Left forelimb (tissue), 1 donor: ENCODE measurements around the gene LSM14B.

Experiments
- DNase-seq: peaks from one replicate; pipeline ENCODE4 v3.0.0-alpha.2; 2018; ENCODE audit warnings: low spot score

LSM14B gene

DNA sequence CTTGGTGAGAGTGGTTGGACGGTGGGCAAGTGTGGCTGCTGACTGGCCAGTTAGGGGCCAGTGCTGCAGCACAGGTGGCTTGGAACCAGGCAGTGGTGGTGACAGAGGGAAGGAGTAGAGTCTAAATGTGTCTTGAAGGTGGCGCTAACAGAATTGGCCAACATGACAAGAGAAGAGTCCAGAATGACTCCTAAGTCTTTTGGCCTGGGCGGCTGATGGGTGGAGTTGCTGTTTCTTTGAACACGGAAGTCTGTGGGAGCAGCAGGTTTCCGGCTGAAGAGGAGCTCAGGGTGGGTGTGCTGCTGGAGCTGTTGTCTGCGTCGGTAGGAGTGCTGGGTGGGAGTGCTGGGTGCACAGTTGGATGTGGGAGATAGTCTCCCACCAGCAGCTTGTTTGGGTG lies 10.1 kb downstream of the LSM14B start:
- DNase-seq, result no peak

DNA sequence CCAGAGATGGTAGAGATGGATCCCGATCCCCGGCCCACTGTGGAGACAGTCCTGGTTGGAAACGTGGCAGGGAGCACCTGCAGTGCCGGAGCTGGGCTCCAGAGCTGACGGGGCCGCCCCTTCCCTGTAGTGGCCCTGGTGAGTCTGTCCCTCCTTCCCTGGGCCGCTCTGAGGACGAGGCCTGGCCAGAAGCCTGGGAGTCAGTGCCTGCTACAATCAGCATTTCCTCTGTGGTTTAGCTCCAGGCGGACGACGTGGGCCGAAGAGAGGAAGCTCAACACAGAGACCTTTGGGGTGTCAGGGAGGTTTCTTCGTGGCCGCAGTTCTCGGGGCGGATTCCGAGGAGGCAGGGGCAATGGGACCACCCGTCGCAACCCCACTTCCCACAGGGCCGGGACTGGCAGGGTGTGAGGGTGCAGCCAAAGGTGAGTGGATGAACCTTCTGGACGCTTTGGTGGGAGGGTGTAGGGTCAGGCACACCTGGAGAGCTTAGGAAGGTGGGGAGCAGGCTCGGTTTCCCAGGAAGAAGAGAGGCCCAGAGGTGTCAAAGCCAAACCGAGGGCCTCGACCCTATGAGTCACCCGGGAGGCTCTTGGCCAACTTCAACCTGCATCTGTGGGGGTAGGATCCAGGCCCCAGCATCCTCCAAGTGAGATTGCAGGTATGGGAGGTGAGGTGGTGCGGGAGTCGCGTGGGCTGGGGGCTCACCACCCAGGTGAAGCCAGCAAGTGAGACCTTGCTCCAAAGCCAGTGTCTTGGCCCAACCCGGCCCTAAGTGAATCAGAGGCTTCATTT lies 11.0 kb downstream of the LSM14B start:
- no peak for DNase-seq

DNA sequence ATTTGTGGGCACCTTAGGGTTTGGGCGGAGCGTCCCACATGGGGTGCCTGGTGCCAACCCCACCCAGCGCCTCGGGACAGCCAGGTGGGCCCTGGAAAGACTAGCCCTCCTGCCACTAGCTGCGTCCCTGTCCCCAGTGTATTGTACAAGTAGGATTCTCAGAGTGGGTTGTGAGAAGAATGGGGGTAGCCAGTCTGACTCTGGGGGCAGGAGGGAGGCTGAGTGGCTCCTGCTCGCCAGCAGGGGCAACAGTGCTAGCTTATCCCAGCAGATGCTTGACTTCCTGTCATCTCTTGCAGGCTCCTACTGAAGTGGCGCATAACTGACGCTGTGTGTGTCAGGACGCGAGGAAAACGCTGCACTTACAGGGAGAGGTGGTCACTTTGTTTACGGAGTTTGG lies 11.6 kb downstream of the LSM14B start:
- no peak for DNase-seq

DNA sequence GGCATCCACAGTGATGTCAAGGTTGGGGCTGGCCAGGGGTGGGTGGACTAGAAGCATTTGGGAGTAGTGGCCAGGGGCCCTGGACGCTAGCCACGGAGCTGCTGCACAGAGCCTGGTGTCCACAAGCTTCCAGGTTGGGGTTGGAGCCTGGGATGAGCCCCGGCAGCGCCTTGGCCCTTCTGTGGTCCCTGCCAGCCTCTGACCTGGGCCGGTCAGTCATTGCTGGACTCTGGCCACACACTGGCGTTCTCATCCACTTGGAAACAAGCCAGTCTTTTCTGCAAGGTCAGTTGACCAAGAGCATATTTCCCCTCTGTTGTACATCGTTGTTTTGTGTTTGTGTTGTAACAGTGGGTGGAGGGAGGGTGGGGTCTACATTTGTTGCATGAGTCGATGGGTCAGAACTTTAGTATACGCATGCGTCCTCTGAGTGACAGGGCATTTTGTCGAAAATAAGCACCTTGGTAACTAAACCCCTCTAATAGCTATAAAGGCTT lies 12.5 kb downstream of the LSM14B start:
- DNase-seq, result no peak

DNA sequence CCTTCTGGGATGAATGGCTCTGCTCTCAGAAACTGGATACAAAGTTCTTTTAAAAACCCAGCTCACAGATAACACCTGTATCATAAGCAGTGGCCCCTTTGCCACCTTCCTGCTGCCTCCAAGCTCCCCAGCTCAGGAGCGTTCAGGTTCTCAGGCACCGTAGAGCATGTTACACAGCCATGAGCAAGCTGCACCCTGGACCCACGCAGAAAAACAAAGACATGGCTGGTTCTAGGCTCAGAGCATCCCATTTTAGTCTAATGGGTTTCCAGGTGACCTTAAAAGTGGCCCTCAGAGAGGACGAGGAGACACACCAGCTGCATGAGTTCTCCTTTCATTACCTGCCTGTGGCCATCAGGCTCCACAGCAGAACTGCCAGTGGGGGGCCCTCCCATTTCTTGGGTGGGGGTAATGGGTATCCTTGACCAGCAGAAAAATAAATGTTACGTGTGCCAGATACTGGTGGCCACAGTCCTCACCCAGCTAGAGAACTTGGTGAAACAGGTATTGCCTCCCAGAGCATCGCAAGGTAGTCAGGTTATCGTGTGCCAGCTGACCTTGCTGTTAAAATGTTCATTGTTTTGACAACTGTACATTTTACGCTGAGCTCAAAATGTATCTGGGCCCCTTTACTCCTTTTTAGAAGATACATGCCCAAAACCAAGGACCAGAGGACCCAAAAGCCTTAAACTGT lies 13.4 kb downstream of the LSM14B start:
- no peak for DNase-seq

DNA sequence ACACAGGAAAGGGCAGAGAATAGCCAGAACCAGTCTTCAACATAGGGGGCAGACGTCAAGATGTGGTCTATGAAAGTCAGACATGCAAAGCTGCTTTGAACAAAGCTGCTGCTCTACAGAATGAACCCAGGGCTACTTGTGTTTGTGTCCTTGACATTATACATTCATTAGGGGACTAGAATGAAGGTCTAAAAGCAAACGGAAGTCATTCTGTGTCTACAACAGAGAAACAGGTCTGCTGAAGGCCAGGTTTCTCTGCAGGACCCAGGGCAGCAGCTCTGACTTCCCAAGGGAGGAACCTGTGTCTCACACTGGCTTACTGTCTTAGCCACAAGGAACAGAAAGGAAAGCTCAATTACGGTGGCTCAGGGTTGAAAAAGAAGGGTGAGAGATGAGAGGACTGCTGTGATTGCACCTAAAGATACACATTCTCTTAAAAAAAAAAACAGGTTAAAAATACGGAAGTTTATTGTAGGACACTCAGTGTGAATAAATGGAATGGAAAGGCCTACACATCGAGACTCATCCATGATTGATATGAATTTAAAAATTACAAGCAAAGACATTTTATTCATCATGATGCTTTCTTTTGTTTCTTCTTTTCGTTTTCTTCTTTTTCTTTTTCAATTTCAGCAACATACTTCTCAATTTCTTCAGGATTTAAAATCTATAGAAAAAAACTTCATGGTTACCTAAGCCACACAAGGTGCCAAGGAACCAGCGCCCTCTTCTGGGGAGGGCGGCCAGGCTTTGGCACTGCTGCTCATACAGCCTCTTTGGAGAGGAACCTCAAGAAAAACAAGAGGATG lies 14.2 kb downstream of the LSM14B start:
- no peak for DNase-seq

DNA sequence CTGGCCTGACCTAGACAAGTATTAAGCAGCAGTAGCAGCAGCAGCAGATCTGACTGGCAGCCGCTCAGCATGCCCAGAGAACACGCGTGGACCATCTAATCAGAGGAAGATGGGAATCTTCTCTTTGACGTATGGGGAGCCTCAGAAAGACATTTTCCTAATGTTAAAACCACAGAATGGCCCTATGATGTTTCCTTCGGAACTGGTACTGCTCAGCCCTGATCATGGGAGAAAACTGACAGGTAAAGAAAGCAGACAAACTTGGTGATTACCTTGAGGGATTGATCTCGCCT lies 14.8 kb downstream of the LSM14B start:
- DNase-seq, result no peak

DNA sequence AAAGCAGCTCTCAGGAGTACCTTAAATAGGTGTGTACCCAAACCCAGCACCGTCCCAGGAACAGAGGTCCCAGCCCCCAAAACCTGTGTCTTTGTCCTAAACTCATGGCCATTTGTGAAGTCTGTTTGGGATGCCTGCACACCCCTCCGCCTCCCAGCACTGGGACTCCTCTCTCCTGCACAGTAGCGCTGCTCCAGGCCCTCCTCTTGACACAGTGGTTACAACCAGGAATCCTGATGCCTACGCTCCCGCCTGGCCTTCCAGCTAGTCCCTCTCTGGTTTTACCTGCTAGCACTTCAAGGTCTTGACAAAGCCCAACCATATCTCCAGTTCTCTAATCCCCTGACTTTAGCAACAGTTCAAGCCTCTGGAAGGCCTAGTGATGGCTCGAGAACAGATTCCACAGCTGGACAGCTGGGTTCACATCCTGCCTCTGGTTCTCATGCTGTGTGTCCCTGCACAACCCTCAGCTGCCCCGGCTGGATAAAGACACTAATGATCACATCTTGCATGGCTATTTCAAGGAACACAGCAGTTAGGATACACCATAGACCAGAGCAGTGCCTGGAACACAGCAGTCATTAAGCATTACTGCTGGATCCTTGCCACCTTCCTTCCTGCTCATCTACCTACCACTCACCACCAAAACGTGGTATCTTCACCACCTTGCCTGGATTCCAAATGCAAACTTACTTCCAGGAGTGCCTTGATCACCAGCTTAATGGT lies 15.4 kb downstream of the LSM14B start:
- no peak for DNase-seq

DNA sequence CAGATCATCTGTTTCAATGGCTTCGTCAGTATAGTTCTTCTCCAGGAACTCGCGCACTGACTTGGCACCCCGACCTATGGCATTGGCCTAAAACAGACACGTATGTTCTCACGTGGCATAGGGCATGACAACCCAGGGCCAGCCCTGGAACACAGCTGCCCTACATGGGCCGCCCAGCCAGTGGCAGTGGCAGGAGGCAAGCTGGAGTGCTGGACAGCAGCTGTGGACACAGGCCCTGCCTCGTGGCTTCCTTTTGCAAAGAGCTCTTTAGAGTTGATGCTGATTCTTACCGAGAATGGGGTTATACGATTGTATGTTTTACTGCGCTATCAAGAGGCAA lies 15.9 kb downstream of the LSM14B start:
- no peak for DNase-seq

DNA sequence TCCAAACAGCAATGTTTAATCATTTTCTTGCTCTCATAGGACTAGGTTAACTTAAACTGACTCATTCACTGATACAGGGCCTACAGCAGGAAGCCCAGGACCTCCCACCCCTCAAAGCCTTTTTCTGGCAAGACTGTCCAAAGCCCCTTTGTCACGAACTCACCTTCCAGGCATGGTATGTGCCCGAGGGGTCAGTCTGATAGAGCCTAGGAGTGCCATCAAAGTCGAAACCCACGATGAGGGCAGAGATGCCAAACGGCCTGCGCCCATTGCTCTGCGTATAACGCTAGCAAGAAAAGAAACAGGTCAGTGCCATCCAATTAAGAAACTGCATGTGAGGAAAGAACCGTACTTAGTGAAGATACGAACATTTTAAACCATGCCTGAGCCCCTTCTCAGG lies 16.6 kb downstream of the LSM14B start:
- no peak for DNase-seq

DNA sequence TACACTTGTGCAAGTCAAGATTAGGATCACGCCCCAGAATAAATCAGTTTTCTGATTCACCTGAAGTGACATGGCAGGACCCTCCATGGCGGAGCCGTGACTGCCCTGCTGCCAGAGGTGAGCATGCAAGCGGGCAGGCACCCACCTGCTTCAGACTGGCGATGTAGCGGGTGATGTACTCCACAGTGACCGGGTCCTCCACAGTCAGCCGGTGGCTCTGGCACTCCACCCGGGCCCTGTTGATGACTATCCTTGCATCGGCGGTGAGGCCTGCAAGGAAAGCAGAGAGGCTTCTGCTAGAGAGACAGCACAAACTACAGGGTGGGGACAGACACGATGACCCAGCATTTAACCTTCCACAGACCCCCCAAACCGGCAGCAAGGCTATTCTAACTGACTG lies 17.4 kb downstream of the LSM14B start:
- DNase-seq, result no peak

DNA sequence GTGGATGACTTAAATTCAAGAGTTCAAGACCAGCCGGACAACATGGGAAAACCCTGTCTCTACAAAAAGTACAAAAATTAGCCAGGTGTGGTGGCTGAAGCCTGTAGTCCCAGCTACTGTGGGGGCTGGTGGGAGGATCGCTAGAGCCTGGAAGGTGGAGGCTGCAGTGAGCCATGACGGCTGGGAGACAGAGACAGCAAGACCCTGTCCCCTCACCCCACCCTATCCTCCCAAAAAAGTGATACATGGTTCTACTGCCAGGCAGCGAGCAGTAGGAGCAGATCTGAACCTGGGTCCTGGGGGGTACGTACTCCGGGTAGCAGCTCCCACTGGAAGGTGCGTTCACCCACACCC lies 18.7 kb downstream of the LSM14B start:
- no peak for DNase-seq

DNA sequence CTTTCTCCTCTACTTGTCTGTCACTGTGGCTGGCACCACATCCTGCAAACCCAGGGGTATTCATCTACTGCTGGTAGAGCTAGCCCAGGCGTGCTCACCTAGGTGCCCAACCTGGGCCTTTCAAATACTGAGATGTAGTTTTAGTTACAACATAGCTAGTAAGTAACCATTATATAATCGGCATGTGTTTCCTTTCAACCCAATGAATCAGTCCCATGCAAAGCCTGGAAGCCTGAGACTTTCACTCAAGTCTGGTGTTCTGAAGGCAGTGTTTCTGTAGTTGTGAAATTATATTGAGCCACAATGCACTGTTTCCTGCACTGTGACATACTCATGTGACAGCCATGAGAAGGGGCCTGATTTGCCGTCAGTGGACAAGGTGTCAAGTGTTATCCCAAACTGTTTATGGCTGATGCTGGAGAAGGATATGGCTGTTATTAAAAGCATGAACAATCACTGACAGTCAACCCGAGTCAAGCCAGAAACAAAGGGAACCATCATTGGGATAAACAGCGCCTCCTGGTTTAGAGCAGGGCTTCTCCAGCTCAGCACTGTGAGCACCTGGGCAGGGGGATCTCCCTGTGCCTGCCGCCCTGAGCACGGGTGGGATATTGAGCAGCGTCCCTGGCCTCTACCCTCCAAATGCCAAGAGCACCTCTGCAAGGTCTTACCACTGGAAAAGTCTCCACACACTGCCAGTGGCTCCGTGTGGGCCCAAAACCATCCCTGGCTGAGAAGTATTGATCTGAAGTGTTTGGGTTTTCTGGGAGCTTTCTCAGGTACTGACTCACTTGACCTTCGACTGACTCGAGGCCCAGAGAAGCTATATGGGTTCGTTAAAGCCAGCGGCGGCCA lies 19.3 kb downstream of the LSM14B start:
- no peak for DNase-seq

DNA sequence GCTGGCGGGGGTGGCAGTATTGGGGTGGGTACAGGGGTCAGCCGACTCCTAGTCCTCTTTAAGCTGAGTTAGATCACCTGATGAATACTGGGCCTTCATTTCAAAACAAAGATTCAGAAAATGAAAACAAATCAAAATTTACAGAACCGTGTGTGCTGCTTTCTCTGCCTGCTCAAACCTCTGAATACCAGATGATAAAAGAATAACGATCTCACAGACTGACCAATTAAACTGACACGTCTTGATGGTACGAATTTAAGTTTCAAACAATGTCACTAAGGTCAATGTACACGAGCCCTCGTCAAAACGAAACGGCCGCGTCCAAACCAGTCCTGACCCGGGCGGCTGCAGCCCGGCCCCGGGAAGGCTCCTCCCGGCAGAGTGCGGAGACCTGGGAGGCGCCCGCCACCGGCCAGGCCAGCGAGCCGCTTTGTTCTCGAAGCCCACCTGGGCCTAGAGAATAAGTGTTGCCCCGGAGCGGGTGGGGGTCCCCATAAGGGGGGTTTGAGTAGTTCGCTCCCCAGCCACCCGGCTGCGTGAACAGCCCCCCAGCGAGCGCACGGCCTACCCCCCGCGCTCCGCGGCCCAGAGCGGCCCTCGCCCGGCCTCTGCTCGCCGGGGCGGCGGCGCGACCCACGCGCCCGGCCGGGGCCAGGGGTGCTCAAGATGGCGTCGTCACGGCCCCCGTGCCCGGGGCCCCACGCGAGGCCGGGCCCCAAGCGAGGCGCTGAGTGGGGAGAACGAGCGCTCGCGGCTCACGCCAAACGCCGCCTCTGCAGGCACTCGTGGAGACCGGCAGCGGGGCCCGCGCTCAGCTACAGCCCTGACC lies 20.2 kb downstream of the LSM14B start:
- no peak for DNase-seq

DNA sequence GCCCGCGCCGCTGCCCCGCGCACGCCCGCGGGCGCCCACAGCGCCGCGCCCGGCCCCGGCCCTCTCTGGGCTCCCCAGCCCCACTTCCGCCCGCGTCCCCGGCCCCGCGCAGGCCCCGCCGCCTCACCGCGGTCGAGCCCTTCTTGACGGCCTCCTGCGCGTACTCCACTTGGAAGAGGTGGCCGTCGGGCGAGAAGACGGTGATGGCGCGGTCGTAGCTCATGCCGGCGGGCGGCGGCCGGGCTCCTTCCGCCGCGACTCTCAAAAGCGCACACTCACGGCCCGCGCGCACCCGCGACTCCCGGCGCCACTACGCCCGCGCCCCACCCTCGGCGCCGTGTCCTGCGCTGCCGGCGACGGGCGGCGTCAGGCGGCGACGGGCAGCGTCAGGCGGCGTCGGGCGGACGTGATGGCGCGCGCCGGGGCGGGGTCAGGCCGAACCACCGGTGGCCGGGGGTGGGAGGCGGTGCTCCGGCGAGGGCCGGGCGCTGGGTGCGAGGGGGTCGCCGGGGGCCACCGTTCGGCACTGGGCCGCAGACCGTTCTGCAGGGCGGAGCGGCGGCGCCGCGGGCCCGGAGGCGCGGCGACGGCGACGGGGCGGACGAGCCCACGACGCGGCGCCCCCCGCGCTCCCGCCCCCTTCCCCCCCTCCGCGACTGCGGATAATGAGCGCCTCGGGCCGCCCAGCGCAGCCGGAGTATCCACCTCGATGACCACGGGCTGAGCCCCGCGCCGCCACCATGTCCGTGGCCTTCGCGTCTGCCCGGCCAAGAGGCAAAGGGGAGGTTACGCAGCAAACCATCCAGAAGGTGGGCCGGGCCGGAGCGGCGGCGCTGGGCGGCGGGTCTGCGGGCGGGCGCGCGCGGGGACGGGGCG lies 21.0 kb downstream of the LSM14B start, which contains the start of the genes PSMA7 and SS18L1:
Gene PSMA7, minus strand, starts transcription at position 314 of the 876 bp plus-strand sequence. Its CDS starts 91 bp downstream, at position 223.
Gene SS18L1, plus strand, starts transcription at position 689 of the 876 bp plus-strand sequence. Its CDS starts 52 bp downstream, at position 741.
- peak; percentile 92 for DNase-seq

DNA sequence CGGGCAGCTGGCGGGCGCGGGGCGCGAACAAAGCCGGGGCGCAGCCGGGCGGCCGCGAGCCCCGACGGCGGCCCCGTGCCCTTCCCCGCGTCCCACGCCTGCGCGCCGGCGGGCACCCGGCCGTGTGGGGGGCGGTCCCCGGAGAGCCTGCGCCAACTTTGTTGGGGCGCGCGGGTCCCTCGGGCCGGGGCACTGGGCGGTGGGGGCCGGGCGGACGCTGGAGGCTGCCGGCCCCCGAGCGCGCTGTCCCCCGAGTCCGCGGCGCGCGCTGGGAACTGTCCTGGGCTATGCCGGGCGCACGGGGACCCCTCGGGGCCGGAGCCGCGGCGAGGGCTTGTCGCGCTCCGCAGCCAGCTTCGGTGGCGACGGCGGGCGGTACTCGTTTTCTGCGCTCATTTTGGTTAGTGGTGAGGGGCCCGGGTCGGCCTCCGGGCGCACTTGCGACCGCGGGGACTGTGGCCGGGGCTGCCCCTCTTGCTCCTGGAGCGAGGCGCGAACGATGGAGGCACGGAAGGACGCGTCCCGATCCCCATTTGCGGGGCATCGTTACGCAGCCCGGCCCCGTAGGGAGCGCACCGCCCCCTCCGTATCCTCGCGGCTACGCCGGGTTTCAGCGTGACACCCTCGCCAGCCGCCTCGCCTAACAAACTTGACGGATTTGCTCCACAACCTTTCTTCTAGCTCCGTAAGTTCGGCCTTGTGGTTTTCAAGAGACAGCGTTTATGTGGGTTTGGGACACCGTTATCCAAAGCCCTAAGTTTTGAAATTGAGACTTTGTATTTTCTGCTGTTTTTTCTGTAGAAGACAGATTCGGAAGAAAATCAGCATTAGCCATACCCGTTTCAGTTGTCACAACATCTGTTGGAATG lies 21.9 kb downstream of the LSM14B start:
- DNase-seq, result no peak

DNA sequence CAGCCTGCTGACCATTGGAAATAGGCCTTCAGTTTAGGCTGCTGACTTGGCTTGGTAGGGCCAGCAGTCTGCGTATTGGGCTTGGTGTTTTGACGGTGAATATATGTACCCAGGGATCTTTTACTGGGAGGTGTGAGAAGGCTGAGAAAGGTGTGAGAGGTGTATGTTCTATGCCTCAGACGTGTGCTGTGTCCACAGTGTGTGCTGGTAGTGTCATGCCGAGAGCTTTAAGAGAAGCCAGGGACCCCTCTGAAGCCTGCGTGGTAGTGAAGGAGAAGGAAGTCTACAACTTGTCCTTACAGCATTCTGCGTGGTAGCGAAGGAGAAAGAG lies 23.4 kb downstream of the LSM14B start:
- no peak for DNase-seq

DNA sequence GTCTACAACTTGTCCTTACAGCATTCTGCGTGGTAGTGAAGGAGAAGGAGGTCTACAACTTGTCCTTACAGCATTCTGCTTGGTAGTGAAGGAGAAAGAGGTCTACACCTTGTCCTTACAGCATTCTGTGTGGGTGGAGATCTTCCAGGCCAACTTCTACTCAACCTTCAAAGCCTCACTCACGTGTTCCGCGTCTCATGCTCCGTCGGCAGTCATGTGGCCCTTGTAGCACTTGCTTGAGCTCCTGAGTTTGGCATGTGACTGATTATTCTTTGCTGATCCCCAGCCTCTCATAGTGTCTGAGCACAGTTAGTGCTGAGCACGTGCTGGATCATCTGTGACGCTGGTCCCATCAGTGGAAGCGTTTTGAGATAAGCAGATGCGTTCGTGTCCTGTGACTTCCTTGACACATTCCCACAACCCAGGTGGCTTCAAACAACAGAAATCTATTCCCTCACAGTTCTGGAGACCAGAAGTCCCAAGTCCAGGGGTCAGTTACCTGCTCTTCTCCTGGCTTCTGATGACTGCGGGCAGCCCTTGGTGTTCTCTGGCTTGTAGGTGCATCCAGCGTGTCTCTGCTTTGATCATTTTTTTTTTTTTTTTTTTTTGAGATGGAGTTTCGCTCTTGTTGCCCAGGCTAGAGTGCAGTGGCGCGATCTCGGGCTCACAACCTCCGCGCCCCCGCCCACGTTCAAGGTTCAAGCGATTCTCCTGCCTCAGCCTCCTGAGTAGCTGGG lies 23.9 kb downstream of the LSM14B start:
- no peak for DNase-seq
